ENCODE data around the gene AMPD3.

The AMPD3 gene

GRCh38 chr11:10486161-10486840, 31.2 kb downstream of the AMPD3 start:
- no peak for DNase-seq (ENCODE audit: low read depth in 2 of 3, low spot score in 1 of 3)

- no peak for DNase-seq (ENCODE audit: low read depth in 2 of 3, low spot score in 1 of 3)
Observed at GRCh38 chr11:10487002-10487647, 32.1 kb downstream of the AMPD3 start.

GRCh38 chr11:10488121-10488933, 33.3 kb downstream of the AMPD3 start:
- DNase-seq (ENCODE audit: low read depth in 2 of 3, low spot score in 1 of 3): no peak

- no peak for DNase-seq (ENCODE audit: low read depth in 2 of 3, low spot score in 1 of 3)
Observed at GRCh38 chr11:10488934-10489691, 34.0 kb downstream of the AMPD3 start.

GRCh38 chr11:10490032-10490397, 35.0 kb downstream of the AMPD3 start:
- DNase-seq (ENCODE audit: low read depth in 2 of 3, low spot score in 1 of 3): no peak

- no peak for DNase-seq (ENCODE audit: low read depth in 2 of 3, low spot score in 1 of 3)
Observed at GRCh38 chr11:10490398-10491241, 35.6 kb downstream of the AMPD3 start.

GRCh38 chr11:10492084-10492483, 37.0 kb downstream of the AMPD3 start:
- DNase-seq (ENCODE audit: low read depth in 2 of 3, low spot score in 1 of 3): no peak

- no peak for DNase-seq (ENCODE audit: low read depth in 2 of 3, low spot score in 1 of 3)
Observed at GRCh38 chr11:10493041-10493663, 38.1 kb downstream of the AMPD3 start.

- no peak for DNase-seq (ENCODE audit: low read depth in 2 of 3, low spot score in 1 of 3)
Observed at GRCh38 chr11:10494636-10495463, 39.8 kb downstream of the AMPD3 start.

- no peak for DNase-seq (ENCODE audit: low read depth in 2 of 3, low spot score in 1 of 3)
Observed at GRCh38 chr11:10495464-10495786, 40.4 kb downstream of the AMPD3 start.

- no peak for DNase-seq (ENCODE audit: low read depth in 2 of 3, low spot score in 1 of 3)
Observed at GRCh38 chr11:10496296-10496936, 41.4 kb downstream of the AMPD3 start.

GRCh38 chr11:10497371-10498021, 42.4 kb downstream of the AMPD3 start:
- DNase-seq (ENCODE audit: low read depth in 2 of 3, low spot score in 1 of 3): no peak

GRCh38 chr11:10498022-10498400, 42.9 kb downstream of the AMPD3 start:
- no peak for DNase-seq (ENCODE audit: low read depth in 2 of 3, low spot score in 1 of 3)

GRCh38 chr11:10498426-10499250, 43.6 kb downstream of the AMPD3 start:
- no peak for DNase-seq (ENCODE audit: low read depth in 2 of 3, low spot score in 1 of 3)

GRCh38 chr11:10499452-10499851, 44.4 kb downstream of the AMPD3 start:
- no peak for DNase-seq (ENCODE audit: low read depth in 2 of 3, low spot score in 1 of 3)

- DNase-seq (ENCODE audit: low read depth in 2 of 3, low spot score in 1 of 3): no peak
Observed at GRCh38 chr11:10499874-10500601, 45.0 kb downstream of the AMPD3 start.
